ENCODE results near the gene LRP4.
A peak's percentile ranks its signal among the peaks of the same experiment; 100 is the strongest.

The LRP4 gene

GRCh38 chr11:46889251-46889650, 29.1 kb downstream of the LRP4 start:
- DNase-seq (ENCODE audit: insufficient read length): no peak
- TF ChIP-seq POLR2A (IDR thresholded peaks at IDR 0.05; ENCODE audit: low read depth, low read length): no peak
- no peak for TF ChIP-seq TAF1 (IDR thresholded peaks at IDR 0.05; ENCODE audit: borderline replicate concordance, low read depth, low read length)
- no peak for TF ChIP-seq POLR2AphosphoS5 (IDR thresholded peaks at IDR 0.05; ENCODE audit: low read depth, low read length)
- no peak for FAIRE-seq

GRCh38 chr11:46888636-46889035, 29.7 kb downstream of the LRP4 start:
- no peak for FAIRE-seq
- DNase-seq (ENCODE audit: insufficient read length): no peak
- no peak for TF ChIP-seq POLR2A (IDR thresholded peaks at IDR 0.05; ENCODE audit: low read depth, low read length)
- TF ChIP-seq POLR2AphosphoS5 (IDR thresholded peaks at IDR 0.05; ENCODE audit: low read depth, low read length): no peak
- TF ChIP-seq TAF1 (IDR thresholded peaks at IDR 0.05; ENCODE audit: borderline replicate concordance, low read depth, low read length): no peak

GRCh38 chr11:46886211-46886610, 32.1 kb downstream of the LRP4 start:
- DNase-seq (ENCODE audit: insufficient read length) (no peak), FAIRE-seq (no peak)
- no peak for TF ChIP-seq TAF1 (IDR thresholded peaks at IDR 0.05; ENCODE audit: borderline replicate concordance, low read depth, low read length)
- TF ChIP-seq POLR2AphosphoS5 (IDR thresholded peaks at IDR 0.05; ENCODE audit: low read depth, low read length): no peak

DNA sequence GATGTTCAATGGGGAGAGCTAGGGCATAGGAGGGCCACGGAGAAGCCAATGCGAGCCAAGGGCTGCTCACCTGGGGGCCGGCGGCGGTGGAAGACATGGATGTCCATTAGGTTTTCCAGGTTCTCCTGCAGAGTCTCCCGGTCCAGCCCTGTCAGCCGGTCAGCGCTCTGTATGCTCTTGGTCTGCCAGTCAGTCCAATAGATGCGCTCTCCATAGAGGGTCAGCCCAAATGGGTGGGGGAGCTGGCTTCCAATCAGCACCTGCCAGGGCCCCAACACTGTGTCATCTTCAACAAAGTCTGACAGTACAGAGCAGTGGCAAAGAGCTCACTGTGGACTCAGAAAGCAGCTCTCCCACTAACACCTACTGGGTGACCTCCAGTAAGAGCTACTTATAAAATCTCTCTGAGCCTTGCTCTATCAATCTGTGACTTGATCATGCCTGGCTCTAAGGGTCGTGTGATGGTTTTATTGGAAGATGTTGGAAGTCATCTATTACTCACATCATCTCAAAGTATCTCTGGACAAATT, 39.2 kb downstream of the LRP4 start:
- DNase-seq (ENCODE audit: insufficient read length): no peak
- no peak for TF ChIP-seq POLR2A (IDR thresholded peaks at IDR 0.05; ENCODE audit: low read depth, low read length)
- no peak for TF ChIP-seq TAF1 (IDR thresholded peaks at IDR 0.05; ENCODE audit: borderline replicate concordance, low read depth, low read length)
- TF ChIP-seq POLR2AphosphoS5 (IDR thresholded peaks at IDR 0.05; ENCODE audit: low read depth, low read length): no peak
- no peak for FAIRE-seq

DNA sequence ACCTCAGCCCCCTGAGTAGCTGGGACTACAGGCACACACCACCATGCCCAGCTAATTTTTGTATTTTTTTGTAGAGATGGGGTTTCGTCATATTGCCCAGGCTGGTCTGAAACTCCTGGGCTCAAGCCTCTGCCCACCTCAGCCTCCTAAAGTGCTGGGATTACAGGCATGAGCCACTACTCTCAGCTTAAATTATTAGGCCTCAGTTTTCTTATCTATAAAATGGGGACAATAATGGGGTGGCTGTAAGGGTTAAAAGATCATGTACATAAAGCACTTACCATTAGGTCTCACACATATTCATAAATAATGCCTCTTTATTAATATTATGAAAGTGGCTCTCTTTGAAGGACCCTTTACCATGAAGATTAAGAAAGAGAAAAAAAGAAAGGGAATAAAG, 40.8 kb downstream of the LRP4 start:
- DNase-seq (ENCODE audit: insufficient read length) (no peak), FAIRE-seq (no peak)
- TF ChIP-seq POLR2A (IDR thresholded peaks at IDR 0.05; ENCODE audit: low read depth, low read length): no peak
- no peak for TF ChIP-seq POLR2AphosphoS5 (IDR thresholded peaks at IDR 0.05; ENCODE audit: low read depth, low read length)
- no peak for TF ChIP-seq TAF1 (IDR thresholded peaks at IDR 0.05; ENCODE audit: borderline replicate concordance, low read depth, low read length)

GRCh38 chr11:46876471-46876870, 41.9 kb downstream of the LRP4 start:
- DNase-seq (ENCODE audit: insufficient read length): no peak
- no peak for FAIRE-seq
- TF ChIP-seq TAF1 (IDR thresholded peaks at IDR 0.05; ENCODE audit: borderline replicate concordance, low read depth, low read length): no peak
- TF ChIP-seq POLR2AphosphoS5 (IDR thresholded peaks at IDR 0.05; ENCODE audit: low read depth, low read length): no peak
- TF ChIP-seq POLR2A (IDR thresholded peaks at IDR 0.05; ENCODE audit: low read depth, low read length): no peak

- DNase-seq (ENCODE audit: insufficient read length) (no peak), FAIRE-seq (no peak)
- TF ChIP-seq POLR2A (IDR thresholded peaks at IDR 0.05; ENCODE audit: low read depth, low read length): no peak
- TF ChIP-seq POLR2AphosphoS5 (IDR thresholded peaks at IDR 0.05; ENCODE audit: low read depth, low read length): no peak
- TF ChIP-seq TAF1 (IDR thresholded peaks at IDR 0.05; ENCODE audit: borderline replicate concordance, low read depth, low read length): no peak
These were observed 43.8 kb downstream of the LRP4 start for GRCh38 chr11:46874586-46874985.

DNA sequence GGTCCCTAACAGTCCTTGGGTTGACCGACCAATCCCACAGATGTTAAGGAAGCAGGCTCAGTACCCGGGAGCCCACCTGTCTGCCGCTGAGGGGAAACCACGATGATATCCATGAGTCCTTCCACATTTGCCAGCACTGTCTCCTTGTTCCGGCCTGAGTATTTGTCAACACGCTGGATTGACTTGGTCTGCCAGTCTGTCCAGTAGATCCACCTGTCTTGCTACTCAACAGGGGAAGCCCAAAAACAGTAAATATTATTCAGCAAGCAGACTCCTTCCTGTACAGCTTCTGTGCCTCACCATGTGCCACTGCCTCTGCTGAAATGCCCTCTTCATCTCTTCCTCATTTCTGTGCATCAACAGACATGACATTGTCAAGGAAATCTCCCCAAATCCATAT, 49.4 kb downstream of the LRP4 start:
- FAIRE-seq: no peak
- TF ChIP-seq POLR2AphosphoS5 (IDR thresholded peaks at IDR 0.05; ENCODE audit: low read depth, low read length): no peak
- TF ChIP-seq TAF1 (IDR thresholded peaks at IDR 0.05; ENCODE audit: borderline replicate concordance, low read depth, low read length): no peak
- TF ChIP-seq POLR2A (IDR thresholded peaks at IDR 0.05; ENCODE audit: low read depth, low read length): no peak
- DNase-seq (ENCODE audit: insufficient read length): no peak

GRCh38 chr11:46865340-46865739, 53.0 kb downstream of the LRP4 start:
- DNase-seq (ENCODE audit: insufficient read length) (no peak), FAIRE-seq (no peak)

GRCh38 chr11:46860218-46860617, 58.1 kb downstream of the LRP4 start:
- FAIRE-seq: no peak
- TF ChIP-seq POLR2AphosphoS5 (IDR thresholded peaks at IDR 0.05; ENCODE audit: low read depth, low read length) (no peak), POLR2A (IDR thresholded peaks at IDR 0.05; ENCODE audit: low read depth, low read length) (no peak)
- no peak for DNase-seq (ENCODE audit: insufficient read length)

More at GRCh38 chr11:46865340-46865739, 53.0 kb downstream of the LRP4 start:
- no peak for TF ChIP-seq TAF1 (IDR thresholded peaks at IDR 0.05; ENCODE audit: borderline replicate concordance, low read depth, low read length)
- TF ChIP-seq POLR2AphosphoS5 (IDR thresholded peaks at IDR 0.05; ENCODE audit: low read depth, low read length): no peak
- TF ChIP-seq POLR2A (IDR thresholded peaks at IDR 0.05; ENCODE audit: low read depth, low read length): no peak

- FAIRE-seq (peak; percentile 24), DNase-seq (ENCODE audit: insufficient read length) (no peak)
- TF ChIP-seq POLR2A (IDR thresholded peaks at IDR 0.05; ENCODE audit: low read depth, low read length) (no peak), TAF1 (IDR thresholded peaks at IDR 0.05; ENCODE audit: borderline replicate concordance, low read depth, low read length) (no peak), POLR2AphosphoS5 (IDR thresholded peaks at IDR 0.05; ENCODE audit: low read depth, low read length) (no peak)
These were observed 59.3 kb downstream of the LRP4 start for GRCh38 chr11:46858920-46859546.

- no peak for DNase-seq (ENCODE audit: insufficient read length)
- no peak for TF ChIP-seq POLR2A (IDR thresholded peaks at IDR 0.05; ENCODE audit: low read depth, low read length)
- TF ChIP-seq POLR2AphosphoS5 (IDR thresholded peaks at IDR 0.05; ENCODE audit: low read depth, low read length): no peak
- TF ChIP-seq TAF1 (IDR thresholded peaks at IDR 0.05; ENCODE audit: borderline replicate concordance, low read depth, low read length): no peak
- no peak for FAIRE-seq
These were observed 60.7 kb downstream of the LRP4 start for GRCh38 chr11:46857666-46858065.

Measured in GM12892 (cell line).